ENCODE results near the gene PLEKHN1.

The PLEKHN1 gene

DNA sequence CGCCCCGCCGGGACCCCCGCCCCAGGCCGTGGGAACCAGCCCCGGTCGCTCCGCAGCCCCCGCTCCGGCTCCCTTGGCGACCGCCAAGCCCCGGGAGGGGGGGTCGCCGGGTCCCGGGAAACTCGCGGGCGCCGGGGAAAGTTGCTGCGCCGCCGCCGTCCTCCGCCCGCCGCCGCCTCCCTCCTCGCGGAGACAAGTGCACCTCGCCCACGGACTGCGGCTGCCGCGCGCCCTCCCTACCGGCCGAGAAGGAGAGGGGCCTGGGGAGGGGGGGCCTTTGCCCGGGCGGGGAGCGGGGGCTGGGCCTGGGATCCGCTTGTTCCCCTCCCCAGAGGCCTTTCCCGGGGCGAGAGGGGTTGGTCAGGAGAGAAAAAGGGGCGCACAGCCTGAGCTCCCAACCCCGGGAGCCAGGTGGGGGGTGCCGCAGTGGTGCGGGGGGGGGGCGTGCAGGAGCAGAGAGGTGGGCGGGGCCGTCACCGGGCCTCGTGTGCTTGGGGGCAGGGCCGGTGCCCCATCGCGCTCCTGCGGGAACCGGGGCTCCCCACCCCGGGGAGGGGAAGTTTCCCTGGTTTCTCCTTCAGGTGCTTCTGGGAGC lies 54.2 kb downstream of the PLEKHN1 start:
- no peaks in the 10 kb centered on the region for H3K27me3 Mint-ChIP-seq
- no peak overlapping the region for H3K27ac Mint-ChIP-seq
- no peak overlapping the region for H3K4me3 Mint-ChIP-seq
- no peaks in the 10 kb centered on the region for H3K36me3 Mint-ChIP-seq (ENCODE audit: low read depth)
- no peaks in the 10 kb centered on the region for H3K9me3 Mint-ChIP-seq
- peaks cover 10% of the 10 kb centered on the region for H3K4me1 Mint-ChIP-seq (ENCODE audit: low read depth)

DNA sequence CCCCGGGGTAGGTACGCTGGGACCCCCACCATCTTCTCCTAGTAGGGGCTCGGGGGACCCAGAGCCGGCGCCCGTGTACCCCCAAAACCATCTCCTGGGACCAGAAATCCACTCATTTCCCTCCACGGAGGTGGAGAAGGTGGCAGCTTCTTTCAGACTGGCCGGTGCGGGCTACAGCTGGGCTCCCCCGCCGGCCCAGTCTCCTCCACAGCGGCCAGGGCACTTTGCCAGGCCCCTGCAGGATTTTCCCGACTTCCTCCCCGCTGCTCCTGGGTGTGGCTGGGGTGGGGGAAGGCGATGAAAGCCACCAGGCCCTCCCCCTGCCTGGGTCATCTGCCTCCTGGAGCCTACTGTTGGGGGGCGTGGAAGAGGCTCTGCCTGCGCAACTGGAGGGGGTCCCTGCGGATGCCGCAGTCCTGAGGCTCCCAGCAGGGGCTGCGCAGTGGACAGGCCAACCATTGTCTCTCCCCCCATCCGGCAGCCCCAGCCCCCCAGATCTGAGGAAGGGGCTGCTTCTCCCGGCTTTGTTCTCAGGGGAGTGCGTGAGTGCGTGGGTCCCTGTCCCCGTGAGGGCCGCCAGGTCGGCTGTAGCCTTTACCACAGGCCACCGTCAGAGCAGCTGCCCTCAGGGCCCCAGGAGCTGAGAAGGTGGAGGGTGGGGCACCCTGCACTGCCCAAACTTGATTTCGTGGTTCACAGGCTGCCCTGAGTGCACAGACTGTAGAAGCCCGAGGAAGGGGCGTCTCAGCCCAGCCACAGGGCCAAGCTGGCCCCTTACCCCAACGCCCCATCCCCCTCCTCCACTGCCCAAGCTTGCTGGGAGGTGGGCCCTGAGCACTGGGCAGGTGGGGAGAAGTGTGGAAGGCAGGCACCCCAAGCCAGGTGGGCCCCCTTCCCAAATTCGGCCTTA lies 55.0 kb downstream of the PLEKHN1 start:
- no peaks in the 10 kb centered on the region for H3K27me3 Mint-ChIP-seq
- H3K4me3 Mint-ChIP-seq: peak overlapping the region; percentile 23
- H3K9me3 Mint-ChIP-seq: no peaks in the 10 kb centered on the region
- H3K27ac Mint-ChIP-seq: no peak overlapping the region
- no peaks in the 10 kb centered on the region for H3K36me3 Mint-ChIP-seq (ENCODE audit: low read depth)
- H3K4me1 Mint-ChIP-seq (ENCODE audit: low read depth): peaks cover 10% of the 10 kb centered on the region

DNA sequence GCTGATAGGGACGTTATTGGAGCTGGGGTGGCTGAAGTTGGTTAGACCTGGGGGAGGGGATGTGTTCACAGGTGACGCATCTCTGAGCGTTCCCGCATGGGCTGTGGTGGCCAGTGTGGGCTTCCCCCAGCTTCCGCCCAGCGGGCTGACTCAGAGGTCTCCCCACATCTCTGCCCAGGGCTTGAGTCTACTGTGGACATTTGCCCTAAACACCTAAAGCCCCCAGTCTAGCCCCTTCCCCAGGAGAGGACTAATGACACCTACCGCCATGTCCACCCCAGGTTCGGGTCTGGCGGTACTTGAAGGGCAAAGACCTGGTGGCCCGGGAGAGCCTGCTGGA lies 55.6 kb downstream of the PLEKHN1 start:
- Mint-ChIP-seq H3K4me3 (no peak overlapping the region), H3K27me3 (no peaks in the 10 kb centered on the region)

DNA sequence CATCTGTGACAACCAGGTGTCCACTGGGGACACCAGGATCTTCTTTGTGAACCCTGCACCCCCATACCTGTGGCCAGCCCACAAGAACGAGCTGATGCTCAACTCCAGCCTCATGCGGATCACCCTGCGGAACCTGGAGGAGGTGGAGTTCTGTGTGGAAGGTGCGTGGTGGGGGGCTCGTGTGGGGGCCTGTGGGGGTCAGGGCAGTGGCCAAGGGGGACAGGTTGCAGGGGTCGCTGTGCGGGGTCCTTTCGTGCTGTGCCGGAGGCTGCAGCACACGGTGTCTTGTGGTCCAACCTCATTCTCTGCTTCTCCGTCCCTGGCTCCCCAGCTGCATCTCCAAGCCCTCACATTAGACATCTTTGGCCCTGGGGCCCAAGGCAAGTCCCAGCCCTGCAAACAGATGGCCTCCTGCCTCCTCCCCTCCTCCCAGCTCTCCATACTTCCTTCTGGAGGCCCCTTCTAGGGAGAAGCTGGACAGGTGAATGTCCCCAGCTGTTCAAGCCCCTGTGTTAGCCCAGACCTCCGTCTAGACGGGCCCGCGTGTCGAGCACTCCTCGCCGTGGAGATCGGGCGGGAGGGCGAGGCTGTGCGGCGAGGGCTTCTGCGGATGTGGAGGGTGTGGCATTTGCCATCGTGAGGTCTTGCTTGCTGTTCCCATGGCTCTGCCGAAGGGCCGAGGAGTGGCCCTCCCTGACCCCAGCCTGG lies 56.2 kb downstream of the PLEKHN1 start:
- Mint-ChIP-seq H3K27me3 (no peaks in the 10 kb centered on the region), H3K4me3 (no peak overlapping the region), H3K27ac (no peak overlapping the region), H3K9me3 (no peaks in the 10 kb centered on the region), H3K36me3 (ENCODE audit: low read depth) (no peaks in the 10 kb centered on the region), H3K4me1 (ENCODE audit: low read depth) (peaks cover 4% of the 10 kb centered on the region)

More for the DNA sequence above, 55.6 kb downstream of the PLEKHN1 start:
- H3K4me1 Mint-ChIP-seq (ENCODE audit: low read depth): peaks cover 10% of the 10 kb centered on the region
- H3K27ac Mint-ChIP-seq: no peak overlapping the region
- no peaks in the 10 kb centered on the region for H3K36me3 Mint-ChIP-seq (ENCODE audit: low read depth)
- no peaks in the 10 kb centered on the region for H3K9me3 Mint-ChIP-seq

DNA sequence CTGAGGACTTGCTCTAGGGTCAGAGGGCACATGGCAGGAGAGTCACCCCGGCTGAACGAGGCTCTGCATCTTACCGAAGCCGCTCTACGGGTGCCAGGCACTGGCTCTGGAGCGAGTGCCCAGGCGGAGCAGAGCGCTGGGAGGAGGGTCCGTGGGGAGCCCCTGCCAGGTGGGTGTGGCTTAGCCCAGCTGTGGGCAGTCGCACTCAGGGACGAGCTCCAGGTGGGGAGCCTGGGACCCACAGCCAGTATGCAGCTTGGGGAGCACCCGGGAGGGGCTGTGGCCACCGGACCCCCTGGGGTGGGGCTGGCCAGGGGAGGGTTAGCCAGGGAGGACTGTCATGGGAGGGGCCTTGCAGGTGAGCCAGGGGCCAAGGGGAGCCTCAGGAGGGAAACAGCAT lies 57.4 kb downstream of the PLEKHN1 start:
- no peak overlapping the region for H3K4me3 Mint-ChIP-seq
- no peaks in the 10 kb centered on the region for H3K9me3 Mint-ChIP-seq
- H3K36me3 Mint-ChIP-seq (ENCODE audit: low read depth): no peaks in the 10 kb centered on the region
- no peaks in the 10 kb centered on the region for H3K27me3 Mint-ChIP-seq
- peaks cover 4% of the 10 kb centered on the region for H3K4me1 Mint-ChIP-seq (ENCODE audit: low read depth)
- no peak overlapping the region for H3K27ac Mint-ChIP-seq

DNA sequence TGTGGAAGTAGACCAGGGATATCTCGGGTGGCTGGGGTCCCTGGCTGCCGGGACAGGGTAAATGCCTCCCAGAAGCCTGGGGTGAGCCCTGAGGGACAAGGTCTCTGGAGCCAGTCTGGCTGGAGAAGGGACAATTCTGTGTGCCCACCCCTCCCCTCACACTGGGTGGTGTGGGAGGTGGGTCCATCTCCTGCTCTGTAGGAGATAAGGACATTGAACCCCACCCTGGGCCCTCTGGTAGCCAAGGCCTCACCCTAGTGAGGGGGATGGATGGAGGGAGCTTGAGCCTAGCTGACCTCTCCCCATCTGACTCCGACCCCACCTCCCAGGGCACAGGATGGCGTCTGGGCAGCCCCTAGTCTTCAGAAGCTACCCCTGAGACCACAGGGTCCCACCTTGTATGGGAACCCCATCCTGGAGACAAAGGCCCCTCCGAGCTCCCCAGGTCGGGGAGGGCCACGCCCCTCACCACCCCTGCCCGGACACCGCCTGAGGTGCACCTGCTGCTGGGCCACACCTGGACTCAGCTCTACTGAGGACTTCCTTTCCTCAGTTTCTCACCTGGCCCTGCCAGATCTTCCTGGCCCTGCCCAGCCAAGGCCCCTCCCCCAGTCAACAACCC lies 58.0 kb downstream of the PLEKHN1 start:
- Mint-ChIP-seq H3K27ac (no peak overlapping the region), H3K4me1 (ENCODE audit: low read depth) (peaks cover 4% of the 10 kb centered on the region), H3K27me3 (no peaks in the 10 kb centered on the region), H3K4me3 (no peak overlapping the region), H3K36me3 (ENCODE audit: low read depth) (no peaks in the 10 kb centered on the region), H3K9me3 (no peaks in the 10 kb centered on the region)

DNA sequence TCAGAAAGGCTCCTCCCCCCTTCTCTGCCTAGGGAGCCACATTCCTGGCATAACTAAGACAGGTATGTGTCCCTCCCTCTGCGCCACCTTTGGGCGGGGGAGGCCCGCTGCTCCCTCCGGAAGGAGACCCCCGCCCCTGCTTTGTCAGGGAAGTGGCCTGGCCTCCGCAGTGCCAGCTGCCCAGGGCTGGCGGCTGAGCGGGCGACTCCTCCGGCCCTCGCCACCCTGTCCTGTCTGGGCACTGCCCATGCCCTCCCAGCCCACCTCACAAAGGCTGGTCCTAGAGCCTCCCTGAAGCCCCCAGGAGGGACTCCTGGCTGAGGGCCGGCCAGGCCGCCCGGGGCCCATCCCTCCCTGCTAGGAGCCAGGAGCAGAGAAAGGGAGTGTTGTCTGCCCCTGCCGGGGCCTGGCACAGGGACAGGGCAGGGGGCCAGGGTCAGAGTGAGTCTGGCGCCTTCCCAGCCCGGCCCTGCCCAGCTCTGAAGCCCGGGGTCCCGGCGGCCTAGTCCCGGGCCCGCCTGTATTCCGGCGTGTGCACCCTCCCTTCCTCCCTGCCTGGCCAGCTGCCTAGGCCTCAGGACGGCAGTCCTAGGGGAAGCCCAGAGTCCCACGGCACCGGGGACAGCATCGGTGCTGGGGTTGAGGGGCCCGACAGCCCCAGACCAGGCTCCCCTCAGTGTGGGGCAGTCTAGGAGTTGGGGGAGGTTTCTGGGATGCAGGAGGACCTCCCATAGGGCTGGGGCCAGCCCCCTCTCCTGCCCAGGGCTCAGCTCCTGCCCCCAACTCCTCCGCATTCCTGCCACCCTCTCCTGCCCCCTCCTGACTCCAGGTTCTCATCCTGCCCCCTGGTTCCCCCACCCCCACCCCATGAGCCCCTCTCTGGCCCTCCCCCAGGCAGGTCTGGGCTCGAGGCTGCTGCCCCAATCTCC lies 58.8 kb downstream of the PLEKHN1 start:
- Mint-ChIP-seq H3K4me3 (no peak overlapping the region), H3K27ac (no peak overlapping the region), H3K36me3 (ENCODE audit: low read depth) (no peaks in the 10 kb centered on the region), H3K4me1 (ENCODE audit: low read depth) (peaks cover 4% of the 10 kb centered on the region), H3K9me3 (no peaks in the 10 kb centered on the region), H3K27me3 (no peaks in the 10 kb centered on the region)

Data from stimulated activated naive CD8-positive, alpha-beta T cell treated with anti-CD3 and anti-CD28 coated beads, Interleukin-15, Interleukin-2, amounts not matched to agents 100 ng/mL and 50 ng/mL, for 24 hours (primary cell).